Gastrocnemius medialis (tissue), 4 donors: Measurements from ENCODE around the gene FLNC.

Source experiments
- POLR2A ChIP-seq, 2 donors: fragments of 450-650 bp; IDR thresholded peaks; one replicate each; pipeline ENCODE4 v1.6.1; 2017; ENCODE audit warnings: antibody characterized with exemption in 2 of 2, mild to moderate bottlenecking in 2 of 2, moderate library complexity in 2 of 2
- TF ChIP-seq, protein P1 (sequence below), 5 experiments: fragments of 450-650 bp in 3 of 5; fragments of 200-600 bp in 2 of 5; sonication (generic) in 2 of 5; IDR thresholded peaks in 4 of 5; conservative IDR thresholded peaks in 1 of 5; 1 replicate in 4 of 5; 2 replicates in 1 of 5; pipeline ENCODE4 v1.5.1; 2016 to 2019; ENCODE audit warnings: antibody characterized with exemption in 5 of 5, mild to moderate bottlenecking in 3 of 5, moderate library complexity in 3 of 5

DNA sequence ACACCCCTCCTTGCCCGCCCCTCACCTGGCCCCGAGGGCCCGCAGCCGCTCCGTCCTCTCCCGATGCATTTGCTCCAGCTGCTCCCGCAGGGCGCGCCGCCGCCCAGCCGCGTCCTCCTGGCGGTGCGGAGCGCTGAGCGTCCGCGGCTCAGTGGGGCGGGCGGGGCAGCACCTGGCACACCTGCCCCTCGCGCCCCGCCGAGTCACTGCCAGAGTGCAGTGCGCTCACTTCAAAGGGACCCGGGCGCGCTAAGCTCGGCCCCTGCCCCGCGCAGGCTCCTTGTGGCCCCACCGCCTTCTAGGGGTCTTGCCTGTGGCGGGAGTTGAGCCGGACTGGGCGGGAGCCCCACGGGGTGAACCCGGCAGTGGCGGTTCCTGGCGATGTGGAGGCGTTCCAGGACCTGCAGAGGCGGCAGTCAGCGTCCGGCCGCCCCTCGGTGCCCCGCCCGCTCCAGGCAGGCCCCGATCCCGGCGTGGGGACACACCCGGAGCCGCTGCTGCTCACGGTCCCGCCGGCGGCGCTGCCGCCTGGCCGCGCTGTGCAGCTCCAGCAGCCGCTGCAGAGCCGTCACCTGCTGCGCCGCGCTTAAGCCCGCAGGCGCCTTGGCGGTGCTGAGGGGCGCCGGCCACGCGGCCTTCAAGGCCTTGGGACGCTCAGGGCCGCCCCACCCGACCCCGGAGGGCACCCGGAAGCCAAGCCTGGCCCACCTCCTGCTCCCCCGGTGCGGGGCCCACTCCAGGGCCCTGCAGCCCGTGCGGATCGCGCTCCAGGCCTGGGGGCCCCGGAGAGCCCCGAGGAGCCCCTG lies 39.1 kb downstream of the FLNC start:
- TF ChIP-seq, protein P1, sequence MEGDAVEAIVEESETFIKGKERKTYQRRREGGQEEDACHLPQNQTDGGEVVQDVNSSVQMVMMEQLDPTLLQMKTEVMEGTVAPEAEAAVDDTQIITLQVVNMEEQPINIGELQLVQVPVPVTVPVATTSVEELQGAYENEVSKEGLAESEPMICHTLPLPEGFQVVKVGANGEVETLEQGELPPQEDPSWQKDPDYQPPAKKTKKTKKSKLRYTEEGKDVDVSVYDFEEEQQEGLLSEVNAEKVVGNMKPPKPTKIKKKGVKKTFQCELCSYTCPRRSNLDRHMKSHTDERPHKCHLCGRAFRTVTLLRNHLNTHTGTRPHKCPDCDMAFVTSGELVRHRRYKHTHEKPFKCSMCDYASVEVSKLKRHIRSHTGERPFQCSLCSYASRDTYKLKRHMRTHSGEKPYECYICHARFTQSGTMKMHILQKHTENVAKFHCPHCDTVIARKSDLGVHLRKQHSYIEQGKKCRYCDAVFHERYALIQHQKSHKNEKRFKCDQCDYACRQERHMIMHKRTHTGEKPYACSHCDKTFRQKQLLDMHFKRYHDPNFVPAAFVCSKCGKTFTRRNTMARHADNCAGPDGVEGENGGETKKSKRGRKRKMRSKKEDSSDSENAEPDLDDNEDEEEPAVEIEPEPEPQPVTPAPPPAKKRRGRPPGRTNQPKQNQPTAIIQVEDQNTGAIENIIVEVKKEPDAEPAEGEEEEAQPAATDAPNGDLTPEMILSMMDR (IDR thresholded peaks at IDR 0.05 in 4 of 5, conservative IDR thresholded peaks at IDR 0.05 in 1 of 5), result peak in 3 of 5 experiments; percentile 14 to 54 (median 36)
- no peak for TF ChIP-seq POLR2A (IDR thresholded peaks at IDR 0.05)
